SK-N-SH treated with all-trans-retinoic acid at 6 μM for 48 hours (cell line): ENCODE data around the gene RGS10.

Experiments used
- ATAC-seq: fragments of 200-7000 bp; cut with Tn5 transposase; 3 replicates; pipeline ENCODE4 v1.9.1; 2020; ENCODE audit warnings: mild to moderate bottlenecking, moderate library complexity
- CREB5 ChIP-seq: fragments of 250-450 bp; sonication (Bioruptor Pico); IDR thresholded peaks from 2 replicates; pipeline ENCODE4 v1.5.1; 2020; ENCODE audit warnings: low read depth, mild to moderate bottlenecking, moderate library complexity
- CSRNP3 ChIP-seq: fragments of 250-450 bp; sonication (Bioruptor Pico); IDR thresholded peaks from 2 replicates; pipeline ENCODE4 v1.5.1; 2021; ENCODE audit warnings: mild to moderate bottlenecking, moderate library complexity
- ESRRG ChIP-seq: fragments of 250-450 bp; sonication (Bioruptor Pico); IDR thresholded peaks from 2 replicates; pipeline ENCODE4 v1.6.1; 2021; ENCODE audit warnings: mild to moderate bottlenecking
- GLIS3 ChIP-seq: fragments of 250-450 bp; sonication (Bioruptor Pico); IDR thresholded peaks from 2 replicates; pipeline ENCODE4 v1.5.0; 2020; ENCODE audit warnings: mild to moderate bottlenecking, moderate library complexity
- ISL1 ChIP-seq: fragments of 250-450 bp; sonication (Bioruptor Pico); IDR thresholded peaks from 2 replicates; pipeline ENCODE4 v2.1.2; 2022; ENCODE audit warnings: mild to moderate bottlenecking, moderate library complexity
- OSR1 ChIP-seq: fragments of 250-450 bp; sonication (Bioruptor Pico); IDR thresholded peaks from 2 replicates; pipeline ENCODE4 v1.8.0; 2022; ENCODE audit warnings: moderate library complexity, mild to moderate bottlenecking, inconsistent platforms
- PATZ1 ChIP-seq: fragments of 250-450 bp; sonication (Bioruptor Pico); IDR thresholded peaks from 2 replicates; pipeline ENCODE4 v1.8.0; 2020; ENCODE audit warnings: mild to moderate bottlenecking, moderate library complexity, borderline replicate concordance
- PPARA ChIP-seq: fragments of 250-450 bp; sonication (Bioruptor Pico); IDR thresholded peaks from 2 replicates; pipeline ENCODE4 v1.5.0; 2020; ENCODE audit warnings: mild to moderate bottlenecking, borderline replicate concordance
- RARB ChIP-seq: fragments of 250-450 bp; sonication (Bioruptor Pico); IDR thresholded peaks from 2 replicates; pipeline ENCODE4 v1.8.0; 2021; ENCODE audit warnings: mild to moderate bottlenecking, moderate library complexity
- SNAI2 ChIP-seq: fragments of 250-450 bp; sonication (Bioruptor Pico); IDR thresholded peaks from 2 replicates; pipeline ENCODE4 v1.5.0; 2020; ENCODE audit warnings: mild to moderate bottlenecking, moderate library complexity
- TCF4 ChIP-seq: fragments of 250-450 bp; sonication (Bioruptor Pico); IDR thresholded peaks from 2 replicates; pipeline ENCODE4 v1.8.0; 2021; ENCODE audit warnings: mild to moderate bottlenecking, moderate library complexity, borderline replicate concordance
- TOX ChIP-seq: fragments of 250-450 bp; sonication (Bioruptor Pico); IDR thresholded peaks from 2 replicates; pipeline ENCODE4 v1.8.0; 2021; ENCODE audit warnings: mild to moderate bottlenecking, moderate library complexity, borderline replicate concordance
- TSHZ2 ChIP-seq: fragments of 250-450 bp; sonication (Bioruptor Pico); IDR thresholded peaks from 2 replicates; pipeline ENCODE4 v1.5.0; 2020; ENCODE audit warnings: mild to moderate bottlenecking, moderate library complexity
- ZC3H10 ChIP-seq: fragments of 250-450 bp; sonication (Bioruptor Pico); IDR thresholded peaks from 2 replicates; pipeline ENCODE4 v1.5.1; 2021; ENCODE audit warnings: mild to moderate bottlenecking, moderate library complexity
- ZFP3 ChIP-seq: fragments of 250-450 bp; sonication (Bioruptor Pico); IDR thresholded peaks from 2 replicates; pipeline ENCODE4 v1.5.0; 2020; ENCODE audit warnings: mild to moderate bottlenecking, moderate library complexity
- ZFP30 ChIP-seq: fragments of 450-650 bp; formaldehyde crosslinking; IDR thresholded peaks from 2 replicates; pipeline ENCODE4 v1.5.0; 2022; ENCODE audit warnings: mild to moderate bottlenecking, moderate library complexity
- ZNF565 ChIP-seq: fragments of 450-650 bp; formaldehyde crosslinking; conservative IDR thresholded peaks from 2 replicates; pipeline ENCODE4 v1.5.0; 2020; ENCODE audit warnings: low read depth, mild to moderate bottlenecking, moderate library complexity
- ZNF70 ChIP-seq: fragments of 450-650 bp; formaldehyde crosslinking; IDR thresholded peaks from 2 replicates; pipeline ENCODE4 v1.5.0; 2020; ENCODE audit warnings: mild to moderate bottlenecking, moderate library complexity
- ZNF8 ChIP-seq: fragments of 450-650 bp; formaldehyde crosslinking; IDR thresholded peaks from 2 replicates; pipeline ENCODE4 v1.5.0; 2020; ENCODE audit warnings: mild to moderate bottlenecking, moderate library complexity

Gene RGS10

GRCh38 chr10:119499677-119500002, 42.9 kb downstream of the RGS10 start:
- TF ChIP-seq SNAI2 (CRISPR knock-in tag) (no peak), ZNF70 (CRISPR knock-in tag) (no peak), ZNF565 (CRISPR knock-in tag) (no peak)
- no peak for ATAC-seq

- no peak for ATAC-seq
- TF ChIP-seq PPARA (CRISPR knock-in tag) (no peak), ZNF565 (CRISPR knock-in tag) (no peak), TOX (CRISPR knock-in tag) (no peak), ZFP3 (CRISPR knock-in tag) (no peak), SNAI2 (CRISPR knock-in tag) (no peak), PATZ1 (CRISPR knock-in tag) (no peak), TSHZ2 (CRISPR knock-in tag) (no peak), ISL1 (CRISPR knock-in tag) (no peak), ZNF70 (CRISPR knock-in tag) (no peak), GLIS3 (no peak), ZC3H10 (CRISPR knock-in tag) (no peak), CREB5 (no peak), OSR1 (no peak), RARB (CRISPR knock-in tag) (no peak), ESRRG (CRISPR knock-in tag) (no peak), ZFP30 (CRISPR knock-in tag) (no peak)
Measured at GRCh38 chr10:119498889-119499676, 43.4 kb downstream of the RGS10 start.

GRCh38 chr10:119497243-119497642, 45.3 kb downstream of the RGS10 start:
- no peak for ATAC-seq
- TF ChIP-seq GLIS3 (no peak), ZNF8 (CRISPR knock-in tag) (no peak), TCF4 (no peak), ZFP30 (CRISPR knock-in tag) (no peak), OSR1 (no peak)
- TF ChIP-seq, all 23 proteins: peak for 0

GRCh38 chr10:119496273-119496672, 46.2 kb downstream of the RGS10 start:
- ATAC-seq = no peak
- TF ChIP-seq TCF4 (no peak), CSRNP3 (CRISPR knock-in tag) (no peak), ZNF565 (CRISPR knock-in tag) (no peak), ZNF70 (CRISPR knock-in tag) (no peak), RARB (CRISPR knock-in tag) (no peak), OSR1 (no peak), ZC3H10 (CRISPR knock-in tag) (no peak), CREB5 (no peak), PATZ1 (CRISPR knock-in tag) (no peak), GLIS3 (no peak), ISL1 (CRISPR knock-in tag) (no peak), TOX (CRISPR knock-in tag) (no peak)
